Body of pancreas (tissue), 4 donors: ENCODE results near the gene HES4.

Experiments
- CTCF ChIP-seq, 7 experiments: fragments of 450-650 bp in 4 of 7; fragments of 200-600 bp in 3 of 7; sonication (generic) in 3 of 7; IDR thresholded peaks; one replicate each; pipeline ENCODE4 v1.5.1; 2016 to 2019; ENCODE audit warnings: antibody characterized with exemption in 7 of 7
- POLR2A ChIP-seq, 3 donors: fragments of 450-650 bp; IDR thresholded peaks; one replicate each; pipeline ENCODE4 v1.6.1; 2016; ENCODE audit warnings: antibody characterized with exemption in 3 of 3, mild to moderate bottlenecking in 2 of 3

- TF ChIP-seq CTCF (IDR thresholded peaks at IDR 0.05) (no peak), POLR2A (IDR thresholded peaks at IDR 0.05) (no peak)
Observed at GRCh38 chr1:1043921-1044320, 44.0 kb upstream of the HES4 start.
